Sigmoid colon (tissue), 7 donors: ENCODE data around the gene ADGRV1. TPM values are rescaled to one million over a fixed set of nuclear protein-coding genes. Genes with fewer than 3 reads are reported as not detected.

ENCODE experiments used
- DNase-seq: peaks from one replicate; pipeline ENCODE4 v3.0.0-alpha.2; 2019
- H3K27ac ChIP-seq, 4 donors: fragments of 200-600 bp; sonication (generic); one replicate each; pipeline ENCODE4 v1.5.1; 2016 to 2019; ENCODE audit warnings: mild to moderate bottlenecking in 1 of 4
- H3K27me3 ChIP-seq, 3 donors: fragments of 200-600 bp; sonication (generic); one replicate each; pipeline ENCODE4 v1.5.1; 2019; ENCODE audit warnings: mild to moderate bottlenecking in 1 of 3
- H3K36me3 ChIP-seq, 4 donors: fragments of 200-600 bp; sonication (generic); one replicate each; pipeline ENCODE4 v1.5.1; 2016 to 2019
- H3K4me1 ChIP-seq, 4 donors: fragments of 200-600 bp; sonication (generic); one replicate each; pipeline ENCODE4 v1.5.1; 2017 to 2019
- H3K4me3 ChIP-seq, 4 donors: fragments of 200-600 bp; sonication (generic); one replicate each; pipeline ENCODE4 v1.5.1; 2017 to 2019; ENCODE audit warnings: mild to moderate bottlenecking in 2 of 4, moderate library complexity in 1 of 4
- H3K9me3 ChIP-seq, 4 donors: fragments of 200-600 bp in 3 of 4; sonication (generic) in 3 of 4; one replicate each; pipeline versions ENCODE4 v1.5.1 to v1.6.1; 2013 to 2019
- EP300 ChIP-seq, 4 donors: sonication (generic); formaldehyde crosslinking; IDR thresholded peaks; one replicate each; pipeline ENCODE4 v1.6.1; 2017; ENCODE audit warnings: antibody characterized with exemption in 4 of 4
- POLR2A ChIP-seq, 2 donors: fragments of 450-650 bp; IDR thresholded peaks; one replicate each; pipeline ENCODE4 v1.6.1; 2016; ENCODE audit warnings: antibody characterized with exemption in 2 of 2, mild to moderate bottlenecking in 2 of 2, moderate library complexity in 2 of 2
- POLR2AphosphoS5 ChIP-seq, 4 donors: sonication (generic); formaldehyde crosslinking; IDR thresholded peaks; one replicate each; pipeline ENCODE4 v1.6.1; 2017; ENCODE audit warnings: antibody characterized with exemption in 4 of 4
- WGBS, 2 donors: extraction: QIAGEN DNeasy Blood & Tissue Kit; methylation state at CpG; one replicate each; pipeline ENCODE4 v1.1.7; 2013; 5-methylcytosine and 5-hydroxymethylcytosine counted together
- intact Hi-C: fragments of 100-400 bp; cut with DNase I; formaldehyde crosslinking; loops from one replicate; pipeline ENCODE4 v1.15.1; 2023
- polyA plus RNA-seq, 3 donors: library from polyadenylated mRNA; stranded (reverse); fragments of 200-250 nt; gene quantifications; one replicate each; pipeline ENCODE4 v1.2.3, GENCODE V29; 2013
- total RNA-seq, 4 donors: library from RNA; depleted of rRNA; stranded (reverse); fragments of >200 nt; gene quantifications; one replicate each; pipeline ENCODE4 v1.1.0, GENCODE V29; 2016
- TF ChIP-seq, protein P1 (sequence below), 4 experiments: fragments of 450-650 bp in 3 of 4; fragments of 200-600 bp in 1 of 4; IDR thresholded peaks; one replicate each; pipeline ENCODE4 v1.5.1; 2016 to 2019; ENCODE audit warnings: antibody characterized with exemption in 4 of 4, mild to moderate bottlenecking in 3 of 4, moderate library complexity in 2 of 4
- donor health status: healthy with polysubstance abuse.
- donor health status: Bipolar disorder and iron deficiency.
- donor health status: healthy.

Gene ADGRV1
- total and polyA plus RNA-seq, 7 donors: 0.54 to 2.1 (median 0.74) TPM; not detected in 1

DNA sequence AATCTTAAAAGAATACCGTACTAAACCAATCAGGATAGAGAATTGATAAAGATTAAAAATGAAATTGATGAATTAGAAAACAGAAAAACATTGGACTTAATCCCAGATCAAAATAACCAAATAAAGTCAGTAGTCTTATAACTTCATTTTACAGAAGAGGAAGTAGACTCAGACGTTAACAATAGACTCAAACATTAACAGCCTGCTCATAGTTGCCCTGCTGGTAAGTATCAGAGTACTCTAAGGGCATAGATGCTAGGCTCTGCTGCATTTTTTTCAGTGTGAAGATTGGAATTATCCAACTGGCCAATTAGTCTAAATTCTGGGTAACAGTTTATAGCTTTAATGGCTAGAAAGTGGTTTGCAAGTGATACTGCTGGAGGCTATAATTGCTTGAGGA is 42.9 kb downstream of the ADGRV1 start:
- H3K9me3 ChIP-seq: no peaks in the 10 kb centered on the region
- TF ChIP-seq, protein P1, sequence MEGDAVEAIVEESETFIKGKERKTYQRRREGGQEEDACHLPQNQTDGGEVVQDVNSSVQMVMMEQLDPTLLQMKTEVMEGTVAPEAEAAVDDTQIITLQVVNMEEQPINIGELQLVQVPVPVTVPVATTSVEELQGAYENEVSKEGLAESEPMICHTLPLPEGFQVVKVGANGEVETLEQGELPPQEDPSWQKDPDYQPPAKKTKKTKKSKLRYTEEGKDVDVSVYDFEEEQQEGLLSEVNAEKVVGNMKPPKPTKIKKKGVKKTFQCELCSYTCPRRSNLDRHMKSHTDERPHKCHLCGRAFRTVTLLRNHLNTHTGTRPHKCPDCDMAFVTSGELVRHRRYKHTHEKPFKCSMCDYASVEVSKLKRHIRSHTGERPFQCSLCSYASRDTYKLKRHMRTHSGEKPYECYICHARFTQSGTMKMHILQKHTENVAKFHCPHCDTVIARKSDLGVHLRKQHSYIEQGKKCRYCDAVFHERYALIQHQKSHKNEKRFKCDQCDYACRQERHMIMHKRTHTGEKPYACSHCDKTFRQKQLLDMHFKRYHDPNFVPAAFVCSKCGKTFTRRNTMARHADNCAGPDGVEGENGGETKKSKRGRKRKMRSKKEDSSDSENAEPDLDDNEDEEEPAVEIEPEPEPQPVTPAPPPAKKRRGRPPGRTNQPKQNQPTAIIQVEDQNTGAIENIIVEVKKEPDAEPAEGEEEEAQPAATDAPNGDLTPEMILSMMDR (IDR thresholded peaks at IDR 0.05): no peak
- no peak for TF ChIP-seq POLR2AphosphoS5 (IDR thresholded peaks at IDR 0.05)
- no peak for TF ChIP-seq EP300 (IDR thresholded peaks at IDR 0.05)
- no peak for TF ChIP-seq POLR2A (IDR thresholded peaks at IDR 0.05)
- H3K27me3 ChIP-seq: no peaks in the 10 kb centered on the region
- WGBS, 2 donors: 54 to 60% methylated on average over 2 of the region's 2 CpGs
- H3K36me3 ChIP-seq: no peaks in the 10 kb centered on the region
- DNase-seq: no peak
- H3K4me1 ChIP-seq: no peaks in the 10 kb centered on the region
- H3K4me3 ChIP-seq: no peak overlapping the region
- H3K27ac ChIP-seq: no peak overlapping the region
- intact Hi-C loops: no loop called here

DNA sequence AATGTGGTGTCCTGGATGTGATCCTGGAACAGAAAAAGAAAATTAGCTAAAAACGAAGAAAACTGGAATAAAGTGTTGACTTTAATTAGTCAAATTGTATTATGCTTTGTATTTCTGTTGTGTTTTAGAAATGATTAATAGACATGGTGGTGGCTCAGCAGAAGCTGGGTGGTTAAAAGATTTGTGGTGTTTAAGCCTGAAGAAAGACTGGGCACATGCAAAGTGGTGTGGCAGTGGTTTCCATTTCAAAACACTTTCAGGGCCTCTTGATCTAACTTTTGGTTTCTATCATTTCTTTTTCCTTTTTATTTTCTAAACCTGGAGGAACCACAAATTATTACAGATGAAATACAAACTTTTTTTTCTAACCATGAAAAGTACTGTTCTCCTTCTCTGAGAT is 44.1 kb downstream of the ADGRV1 start:
- TF ChIP-seq POLR2AphosphoS5 (IDR thresholded peaks at IDR 0.05) (no peak), POLR2A (IDR thresholded peaks at IDR 0.05) (no peak), EP300 (IDR thresholded peaks at IDR 0.05) (no peak)
- TF ChIP-seq, protein P1 (IDR thresholded peaks at IDR 0.05): no peak
- H3K27me3 ChIP-seq: no peaks in the 10 kb centered on the region
- no peak overlapping the region for H3K27ac ChIP-seq
- H3K9me3 ChIP-seq: no peaks in the 10 kb centered on the region
- WGBS, 2 donors: 75 to 84% methylated on average over 1 of the region's 1 CpG
- DNase-seq: no peak
- H3K36me3 ChIP-seq: no peaks in the 10 kb centered on the region
- intact Hi-C loops: no loop called here
- no peaks in the 10 kb centered on the region for H3K4me1 ChIP-seq
- H3K4me3 ChIP-seq: no peak overlapping the region

DNA sequence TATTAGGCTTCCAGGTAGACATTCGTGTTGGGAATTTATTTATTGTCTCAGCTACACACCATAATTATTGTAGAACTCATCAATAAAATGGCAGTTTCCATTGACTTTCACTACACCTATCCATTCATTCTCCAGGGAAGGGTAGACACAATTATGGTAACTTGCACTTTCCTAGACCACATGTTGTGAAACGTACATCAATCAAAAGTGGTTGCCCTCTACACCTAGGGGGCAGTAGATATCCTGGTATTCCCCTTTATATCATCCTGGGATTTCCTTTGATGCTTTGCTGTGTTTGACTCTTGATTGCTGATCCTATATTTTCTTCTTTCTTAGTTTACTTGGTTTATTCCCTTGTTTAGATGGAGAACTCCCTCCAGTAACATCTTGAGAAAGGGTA is 47.9 kb downstream of the ADGRV1 start:
- H3K27me3 ChIP-seq: no peaks in the 10 kb centered on the region
- no peak for DNase-seq
- TF ChIP-seq, protein P1 (IDR thresholded peaks at IDR 0.05): no peak
- no peak for TF ChIP-seq EP300 (IDR thresholded peaks at IDR 0.05)
- TF ChIP-seq POLR2A (IDR thresholded peaks at IDR 0.05): no peak
- no peak for TF ChIP-seq POLR2AphosphoS5 (IDR thresholded peaks at IDR 0.05)
- WGBS, 2 donors: 22 to 55% methylated on average over 2 of the region's 2 CpGs
- H3K4me3 ChIP-seq: no peak overlapping the region
- no peaks in the 10 kb centered on the region for H3K4me1 ChIP-seq
- intact Hi-C loops: no loop called here
- no peaks in the 10 kb centered on the region for H3K9me3 ChIP-seq
- H3K36me3 ChIP-seq: no peaks in the 10 kb centered on the region
- H3K27ac ChIP-seq: no peak overlapping the region

DNA sequence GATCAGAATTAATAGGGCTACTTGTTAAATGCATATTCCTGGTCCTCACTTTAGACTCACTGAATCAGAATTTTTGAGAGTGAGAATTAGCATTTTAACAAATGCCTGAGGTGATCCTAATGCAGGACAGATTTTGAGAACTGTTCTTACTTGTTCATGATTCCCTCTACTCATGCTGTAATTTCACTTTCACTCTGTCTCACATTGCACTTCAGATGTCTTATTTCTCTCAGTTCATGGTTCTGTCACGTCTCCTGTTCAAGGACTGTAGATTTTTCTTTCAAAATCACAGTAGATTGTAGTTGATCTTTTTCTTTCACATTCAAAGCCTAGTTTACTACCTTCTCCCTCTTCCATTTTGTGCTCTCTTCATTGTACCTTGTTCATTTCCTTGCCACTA is 54.3 kb downstream of the ADGRV1 start:
- H3K4me1 ChIP-seq: no peaks in the 10 kb centered on the region
- H3K27me3 ChIP-seq: no peaks in the 10 kb centered on the region
- 36% methylated on average over 1 of the region's 1 CpG for WGBS, 2 donors
- H3K9me3 ChIP-seq: no peaks in the 10 kb centered on the region
- H3K36me3 ChIP-seq: no peaks in the 10 kb centered on the region
- DNase-seq: no peak
- intact Hi-C loops: no loop called here
- TF ChIP-seq, protein P1 (IDR thresholded peaks at IDR 0.05): no peak
- TF ChIP-seq POLR2A (IDR thresholded peaks at IDR 0.05): no peak
- TF ChIP-seq EP300 (IDR thresholded peaks at IDR 0.05): no peak
- TF ChIP-seq POLR2AphosphoS5 (IDR thresholded peaks at IDR 0.05): no peak
- H3K27ac ChIP-seq: no peak overlapping the region
- H3K4me3 ChIP-seq: no peak overlapping the region

DNA sequence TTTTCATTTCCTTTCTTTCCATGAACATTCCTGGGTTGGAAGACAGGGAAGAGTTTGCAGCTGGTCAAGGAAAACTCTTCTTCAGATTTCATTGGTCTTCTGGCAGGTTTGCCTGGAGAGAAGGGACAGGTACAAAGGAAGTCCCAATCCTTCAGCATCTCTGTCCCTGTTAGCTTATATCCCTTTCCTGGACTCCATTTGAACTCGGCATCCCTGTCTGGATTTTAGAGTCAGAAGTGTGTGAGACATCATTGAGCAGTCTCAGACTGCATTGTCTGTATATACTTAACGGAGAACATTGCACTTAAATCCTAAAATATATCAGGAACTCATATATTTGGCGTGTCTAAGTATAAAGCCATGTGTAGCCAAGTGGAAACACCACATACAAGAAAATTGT is 54.9 kb downstream of the ADGRV1 start:
- no peaks in the 10 kb centered on the region for H3K4me1 ChIP-seq
- H3K36me3 ChIP-seq: no peaks in the 10 kb centered on the region
- no peaks in the 10 kb centered on the region for H3K9me3 ChIP-seq
- H3K4me3 ChIP-seq: no peak overlapping the region
- no peak for DNase-seq
- no peak overlapping the region for H3K27ac ChIP-seq
- 86 to 92% methylated on average over 3 of the region's 3 CpGs for WGBS, 2 donors
- no peak for TF ChIP-seq POLR2A (IDR thresholded peaks at IDR 0.05)
- TF ChIP-seq, protein P1 (IDR thresholded peaks at IDR 0.05): no peak
- TF ChIP-seq EP300 (IDR thresholded peaks at IDR 0.05): no peak
- no peaks in the 10 kb centered on the region for H3K27me3 ChIP-seq
- intact Hi-C loops: no loop called here
